Gastrocnemius medialis (tissue), 4 donors: ENCODE data around the gene CSNK2A3.

Source experiments
- POLR2A ChIP-seq, 2 donors: fragments of 450-650 bp; IDR thresholded peaks; one replicate each; pipeline ENCODE4 v1.6.1; 2017; ENCODE audit warnings: antibody characterized with exemption in 2 of 2, mild to moderate bottlenecking in 2 of 2, moderate library complexity in 2 of 2
- TF ChIP-seq, protein P1 (sequence below), 5 experiments: fragments of 450-650 bp in 3 of 5; fragments of 200-600 bp in 2 of 5; sonication (generic) in 2 of 5; IDR thresholded peaks in 4 of 5; conservative IDR thresholded peaks in 1 of 5; 1 replicate in 4 of 5; 2 replicates in 1 of 5; pipeline ENCODE4 v1.5.1; 2016 to 2019; ENCODE audit warnings: antibody characterized with exemption in 5 of 5, mild to moderate bottlenecking in 3 of 5, moderate library complexity in 3 of 5

DNA sequence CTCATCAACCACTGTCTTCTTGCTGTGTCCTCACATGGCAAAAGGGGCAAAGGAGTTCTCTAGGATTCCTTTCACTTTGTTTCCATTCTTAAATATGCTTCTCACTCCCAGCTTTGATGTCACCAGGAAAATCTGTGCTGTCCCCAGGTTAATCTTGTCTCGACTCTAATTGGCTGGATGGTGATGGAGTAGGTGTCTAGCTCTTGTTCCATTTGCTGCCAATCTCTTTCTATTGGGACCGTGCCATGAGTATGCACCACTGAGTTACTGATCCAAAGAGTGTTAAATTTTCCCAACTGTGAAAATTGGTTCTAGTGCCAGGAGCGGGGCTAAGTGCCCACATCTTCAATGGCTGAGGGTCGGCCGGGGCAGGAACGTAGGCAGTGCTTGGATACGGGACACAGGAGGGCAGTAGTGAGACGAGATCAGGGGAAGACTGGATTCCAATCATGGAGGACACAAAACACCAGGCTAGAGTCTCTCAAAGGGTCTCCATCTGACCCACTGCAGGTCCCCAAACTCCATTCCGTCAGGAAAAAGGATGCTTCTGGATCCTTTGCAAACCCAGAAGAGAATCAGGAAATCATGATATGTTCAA, 47.7 kb upstream of the CSNK2A3 start:
- TF ChIP-seq, protein P1, sequence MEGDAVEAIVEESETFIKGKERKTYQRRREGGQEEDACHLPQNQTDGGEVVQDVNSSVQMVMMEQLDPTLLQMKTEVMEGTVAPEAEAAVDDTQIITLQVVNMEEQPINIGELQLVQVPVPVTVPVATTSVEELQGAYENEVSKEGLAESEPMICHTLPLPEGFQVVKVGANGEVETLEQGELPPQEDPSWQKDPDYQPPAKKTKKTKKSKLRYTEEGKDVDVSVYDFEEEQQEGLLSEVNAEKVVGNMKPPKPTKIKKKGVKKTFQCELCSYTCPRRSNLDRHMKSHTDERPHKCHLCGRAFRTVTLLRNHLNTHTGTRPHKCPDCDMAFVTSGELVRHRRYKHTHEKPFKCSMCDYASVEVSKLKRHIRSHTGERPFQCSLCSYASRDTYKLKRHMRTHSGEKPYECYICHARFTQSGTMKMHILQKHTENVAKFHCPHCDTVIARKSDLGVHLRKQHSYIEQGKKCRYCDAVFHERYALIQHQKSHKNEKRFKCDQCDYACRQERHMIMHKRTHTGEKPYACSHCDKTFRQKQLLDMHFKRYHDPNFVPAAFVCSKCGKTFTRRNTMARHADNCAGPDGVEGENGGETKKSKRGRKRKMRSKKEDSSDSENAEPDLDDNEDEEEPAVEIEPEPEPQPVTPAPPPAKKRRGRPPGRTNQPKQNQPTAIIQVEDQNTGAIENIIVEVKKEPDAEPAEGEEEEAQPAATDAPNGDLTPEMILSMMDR (IDR thresholded peaks at IDR 0.05 in 4 of 5, conservative IDR thresholded peaks at IDR 0.05 in 1 of 5) = no peak
- no peak for TF ChIP-seq POLR2A (IDR thresholded peaks at IDR 0.05)
